Esophagus squamous epithelium (tissue), 4 donors: ENCODE measurements around the gene INHBC.

Source experiments
- POLR2A ChIP-seq, 4 donors: fragments of 450-650 bp; IDR thresholded peaks; one replicate each; pipeline ENCODE4 v1.6.1; 2017; ENCODE audit warnings: antibody characterized with exemption in 4 of 4, mild to moderate bottlenecking in 4 of 4, moderate library complexity in 3 of 4
- TF ChIP-seq, protein P1 (sequence below), 6 experiments: fragments of 450-650 bp in 4 of 6; fragments of 200-600 bp in 2 of 6; sonication (generic) in 2 of 6; IDR thresholded peaks; one replicate each; pipeline ENCODE4 v1.5.1; 2016 to 2019; ENCODE audit warnings: antibody characterized with exemption in 6 of 6, mild to moderate bottlenecking in 4 of 6, moderate library complexity in 4 of 6

DNA sequence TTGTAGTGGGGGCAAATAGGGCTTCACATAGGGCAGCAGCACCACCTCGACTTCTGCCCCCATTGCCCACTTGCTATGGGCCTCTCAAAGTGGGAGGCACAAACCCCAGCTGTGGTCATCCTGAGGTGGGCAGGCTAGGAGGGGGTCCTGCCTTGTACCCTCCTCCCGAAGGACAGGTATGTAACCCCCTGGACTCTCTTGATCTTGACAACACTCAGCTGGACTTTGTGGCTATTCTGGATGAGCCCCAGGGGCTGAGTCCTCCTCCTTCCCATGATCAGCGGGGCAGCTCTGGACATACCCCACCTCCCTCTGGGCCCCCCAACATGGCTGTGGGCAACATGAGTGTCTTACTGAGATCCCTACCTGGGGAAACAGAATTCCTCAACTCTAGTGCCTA lies 37.1 kb downstream of the INHBC start:
- TF ChIP-seq, protein P1, sequence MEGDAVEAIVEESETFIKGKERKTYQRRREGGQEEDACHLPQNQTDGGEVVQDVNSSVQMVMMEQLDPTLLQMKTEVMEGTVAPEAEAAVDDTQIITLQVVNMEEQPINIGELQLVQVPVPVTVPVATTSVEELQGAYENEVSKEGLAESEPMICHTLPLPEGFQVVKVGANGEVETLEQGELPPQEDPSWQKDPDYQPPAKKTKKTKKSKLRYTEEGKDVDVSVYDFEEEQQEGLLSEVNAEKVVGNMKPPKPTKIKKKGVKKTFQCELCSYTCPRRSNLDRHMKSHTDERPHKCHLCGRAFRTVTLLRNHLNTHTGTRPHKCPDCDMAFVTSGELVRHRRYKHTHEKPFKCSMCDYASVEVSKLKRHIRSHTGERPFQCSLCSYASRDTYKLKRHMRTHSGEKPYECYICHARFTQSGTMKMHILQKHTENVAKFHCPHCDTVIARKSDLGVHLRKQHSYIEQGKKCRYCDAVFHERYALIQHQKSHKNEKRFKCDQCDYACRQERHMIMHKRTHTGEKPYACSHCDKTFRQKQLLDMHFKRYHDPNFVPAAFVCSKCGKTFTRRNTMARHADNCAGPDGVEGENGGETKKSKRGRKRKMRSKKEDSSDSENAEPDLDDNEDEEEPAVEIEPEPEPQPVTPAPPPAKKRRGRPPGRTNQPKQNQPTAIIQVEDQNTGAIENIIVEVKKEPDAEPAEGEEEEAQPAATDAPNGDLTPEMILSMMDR (IDR thresholded peaks at IDR 0.05), result no peak
- TF ChIP-seq POLR2A (IDR thresholded peaks at IDR 0.05), result no peak
